PC-3 (cell line): ENCODE results near the gene NECTIN3.

Experiments used
- CTCF ChIP-seq: fragments of 300-600 bp; sonication (generic); conservative IDR thresholded peaks from 2 replicates; pipeline ENCODE4 v1.5.1; 2017; ENCODE audit warnings: antibody characterized with exemption, low read depth, mild to moderate bottlenecking, low read length
- EZH2 ChIP-seq: fragments of 300-600 bp; sonication (generic); IDR thresholded peaks from one replicate; pipeline ENCODE4 v1.6.1; 2017; ENCODE audit warnings: antibody characterized with exemption, mild to moderate bottlenecking, low read length; ENCODE audit not compliant: unreplicated experiment

- TF ChIP-seq CTCF (peak; percentile 75), EZH2 (no peak)
Measured at GRCh38 chr3:111080413-111080812, 8.8 kb downstream of the NECTIN3 start.
